ENCODE data around the gene ZNF215.
A peak's percentile ranks its signal among the peaks of the same experiment; 100 is the strongest.
"Not testable (repeated sequence)": the region's sequence is repeated elsewhere in the genome, so short reads cannot be mapped to it uniquely, and the experiment has no call there.

The ZNF215 gene

GRCh38 chr11:6941970-6942369 lies 15.7 kb downstream of the ZNF215 start:
- DNase-seq (ENCODE audit: low spot score), result no peak

GRCh38 chr11:6943131-6943530 lies 16.9 kb downstream of the ZNF215 start:
- DNase-seq (ENCODE audit: low spot score), result peak; percentile 38

GRCh38 chr11:6954248-6954647 lies 28.0 kb downstream of the ZNF215 start:
- DNase-seq (ENCODE audit: low spot score), result not testable (repeated sequence)

- no peak for DNase-seq (ENCODE audit: low spot score)
Measured at GRCh38 chr11:6962141-6962540, 35.9 kb downstream of the ZNF215 start.

GRCh38 chr11:6962673-6963072 lies 36.4 kb downstream of the ZNF215 start:
- no peak for DNase-seq (ENCODE audit: low spot score)

GRCh38 chr11:6968816-6969215 lies 42.6 kb downstream of the ZNF215 start:
- DNase-seq (ENCODE audit: low spot score), result peak; percentile 38

- DNase-seq (ENCODE audit: low spot score), result not testable (repeated sequence)
Measured at GRCh38 chr11:6969854-6970253, 43.6 kb downstream of the ZNF215 start.

- DNase-seq (ENCODE audit: low spot score), result peak; percentile 16
Measured at GRCh38 chr11:6979365-6979764, 53.1 kb downstream of the ZNF215 start.

GRCh38 chr11:6986487-6986886 lies 60.3 kb downstream of the ZNF215 start:
- no peak for DNase-seq (ENCODE audit: low spot score)

GRCh38 chr11:6988506-6988905 lies 62.3 kb downstream of the ZNF215 start:
- peak; percentile 30 for DNase-seq (ENCODE audit: low spot score)

- no peak for DNase-seq (ENCODE audit: low spot score)
Measured at GRCh38 chr11:6991227-6991626, 65.0 kb downstream of the ZNF215 start.

GRCh38 chr11:6992026-6992425 lies 65.8 kb downstream of the ZNF215 start:
- peak; percentile 42 for DNase-seq (ENCODE audit: low spot score)

GRCh38 chr11:6992457-6993417 lies 66.5 kb downstream of the ZNF215 start:
- peak; percentile 31 for DNase-seq (ENCODE audit: low spot score)

GRCh38 chr11:6995703-6996102 lies 69.5 kb downstream of the ZNF215 start:
- DNase-seq (ENCODE audit: low spot score), result no peak

GRCh38 chr11:7004482-7004881 lies 78.3 kb downstream of the ZNF215 start:
- DNase-seq (ENCODE audit: low spot score), result peak; percentile 40

Measured in AG20443 (cell line).